ENCODE results near the gene LRRC8D. TPM values are rescaled to one million over a fixed set of nuclear protein-coding genes. Genes with fewer than 3 reads are reported as not detected.

The LRRC8D gene
- total RNA-seq, 2 experiments from 2014 or later: 23.9 to 25.7 TPM

DNA sequence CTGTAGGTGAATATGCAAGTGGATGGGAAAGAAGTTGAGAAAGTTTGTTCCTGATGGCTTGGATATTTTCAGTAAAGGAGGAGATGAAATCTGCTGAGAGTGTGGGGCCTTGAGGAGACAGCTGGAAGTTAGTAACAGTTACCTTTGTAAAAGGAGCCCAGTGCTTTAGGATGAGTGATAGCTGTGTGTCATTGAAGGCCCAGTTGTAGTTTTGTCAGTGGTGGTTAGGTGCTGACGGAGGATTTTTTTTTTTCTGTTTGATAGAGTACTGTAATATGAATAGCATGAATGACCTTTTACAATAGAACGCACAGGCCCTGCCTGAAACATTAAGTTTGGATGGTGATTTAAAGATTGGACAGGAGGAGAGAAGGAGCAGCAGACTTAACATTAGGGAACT lies 33.3 kb downstream of the LRRC8D start:
- H3K4me3 Mint-ChIP-seq: no peak overlapping the region
- H3K36me3 Mint-ChIP-seq (ENCODE audit: low read depth): peaks cover 20% of the 10 kb centered on the region
- POLR2A ChIA-PET: interaction anchor here (2.4 kb wide), 1 partner anchor 11 kb away, joined by 10 read pairs; no protein-coding TSS in a partner anchor
- H3K9me3 Mint-ChIP-seq (ENCODE audit: insufficient read depth): no peaks in the 10 kb centered on the region
- no peaks in the 10 kb centered on the region for H3K27me3 Mint-ChIP-seq (ENCODE audit: low read depth)
- CTCF ChIA-PET: interaction anchor here (3.6 kb wide), 1 partner anchor 11 kb away, joined by 26 read pairs; no protein-coding TSS in a partner anchor
- H3K27ac Mint-ChIP-seq: no peak overlapping the region
- DNase-seq: peak; percentile 19
- peaks cover 10% of the 10 kb centered on the region for H3K4me1 Mint-ChIP-seq (ENCODE audit: low read depth)
- no peak for ATAC-seq

DNA sequence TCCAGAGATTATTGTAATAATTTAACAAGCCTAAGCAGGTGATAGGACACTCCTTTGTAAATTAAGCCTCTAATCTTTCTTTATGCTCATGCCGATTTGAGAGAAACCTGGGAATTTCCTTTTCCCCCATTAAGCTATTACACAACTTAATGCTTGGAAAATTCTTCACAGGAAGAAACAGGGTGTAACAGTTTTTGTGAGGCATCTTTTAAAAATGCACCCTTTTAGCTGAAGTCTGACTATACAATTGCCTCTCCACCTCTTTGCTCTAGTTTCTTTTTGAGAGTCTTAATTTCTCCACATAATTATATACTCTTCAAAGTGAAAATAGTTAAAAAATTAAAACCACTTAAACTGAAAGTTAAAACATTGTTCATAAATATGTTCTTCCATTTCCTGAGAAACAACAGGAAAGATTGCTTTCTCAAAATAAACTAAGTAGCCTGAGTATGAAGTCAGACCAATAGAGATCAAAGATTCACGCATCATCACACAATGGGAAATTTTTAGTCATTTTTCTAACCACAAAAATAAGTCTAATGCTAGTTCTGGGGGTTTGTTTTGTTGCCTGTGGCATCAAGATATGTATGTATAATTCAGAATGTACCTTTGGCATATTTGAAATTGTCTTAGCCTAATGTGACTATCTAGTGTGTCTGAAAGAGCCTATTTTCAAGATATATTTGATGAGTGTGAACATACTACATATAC lies 34.7 kb downstream of the LRRC8D start:
- Mint-ChIP-seq H3K27me3 (ENCODE audit: low read depth) (no peaks in the 10 kb centered on the region), H3K4me3 (peak overlapping the region; percentile 44), H3K36me3 (ENCODE audit: low read depth) (peaks cover 18% of the 10 kb centered on the region), H3K4me1 (ENCODE audit: low read depth) (peaks cover 5% of the 10 kb centered on the region), H3K9me3 (ENCODE audit: insufficient read depth) (no peaks in the 10 kb centered on the region), H3K27ac (peak overlapping the region; percentile 71)
- ChIA-PET POLR2A (interaction anchor here (2.4 kb wide), 1 partner anchor 12 kb away, joined by 10 read pairs; no protein-coding TSS in a partner anchor), CTCF (interaction anchor here (1.0 to 3.6 kb wide), 3 partner anchors 10 to 51 kb away, joined by 3 to 26 read pairs (median 3); no protein-coding TSS in a partner anchor)
- DNase-seq: no peak
- ATAC-seq: peak; percentile 84

DNA sequence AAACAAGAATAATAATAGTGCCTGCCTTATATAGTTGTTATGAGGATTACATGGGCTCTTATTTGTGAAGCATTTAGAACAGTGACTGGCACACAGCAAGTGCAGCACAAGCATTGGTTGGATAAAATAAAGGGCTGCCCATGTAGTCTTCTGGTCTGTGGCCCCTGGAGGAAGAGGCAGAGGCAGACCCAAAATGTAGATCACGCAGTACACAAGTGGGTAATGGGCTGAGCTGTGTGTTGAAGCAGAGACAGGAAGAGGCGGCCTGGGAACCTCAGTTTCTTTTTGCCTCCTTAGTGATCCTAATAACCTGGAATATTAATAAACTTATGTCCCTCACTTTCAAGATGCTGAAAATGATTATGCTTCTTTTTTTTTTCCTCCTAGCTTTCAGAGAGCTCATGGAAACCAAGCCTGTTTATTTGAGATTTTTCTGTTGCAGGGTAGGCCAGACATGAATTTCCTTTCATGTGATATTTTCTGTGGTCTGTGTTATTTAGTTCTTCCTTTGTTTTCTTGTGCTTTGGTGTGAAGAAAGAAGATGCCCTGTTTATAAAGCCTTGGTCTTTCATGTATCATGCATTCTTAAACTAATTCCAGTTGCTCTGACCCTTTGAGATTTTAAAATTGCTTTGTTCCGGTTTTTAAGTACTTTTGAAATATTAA lies 42.5 kb downstream of the LRRC8D start:
- peaks cover 28% of the 10 kb centered on the region for H3K4me1 Mint-ChIP-seq (ENCODE audit: low read depth)
- peaks cover 47% of the 10 kb centered on the region for H3K36me3 Mint-ChIP-seq (ENCODE audit: low read depth)
- no peaks in the 10 kb centered on the region for H3K9me3 Mint-ChIP-seq (ENCODE audit: insufficient read depth)
- peak; percentile 70 for ATAC-seq
- ChIA-PET CTCF (interaction anchor here (0.7 to 2.1 kb wide), 5 partner anchors 10 to 42 kb away, joined by 3 to 10 read pairs (median 3); partner anchors contain the start of gene LRRC8D), POLR2A (no interaction called here)
- peak overlapping the region; percentile 71 for H3K27ac Mint-ChIP-seq
- H3K27me3 Mint-ChIP-seq (ENCODE audit: low read depth): no peaks in the 10 kb centered on the region
- no peak overlapping the region for H3K4me3 Mint-ChIP-seq
- no peak for DNase-seq

DNA sequence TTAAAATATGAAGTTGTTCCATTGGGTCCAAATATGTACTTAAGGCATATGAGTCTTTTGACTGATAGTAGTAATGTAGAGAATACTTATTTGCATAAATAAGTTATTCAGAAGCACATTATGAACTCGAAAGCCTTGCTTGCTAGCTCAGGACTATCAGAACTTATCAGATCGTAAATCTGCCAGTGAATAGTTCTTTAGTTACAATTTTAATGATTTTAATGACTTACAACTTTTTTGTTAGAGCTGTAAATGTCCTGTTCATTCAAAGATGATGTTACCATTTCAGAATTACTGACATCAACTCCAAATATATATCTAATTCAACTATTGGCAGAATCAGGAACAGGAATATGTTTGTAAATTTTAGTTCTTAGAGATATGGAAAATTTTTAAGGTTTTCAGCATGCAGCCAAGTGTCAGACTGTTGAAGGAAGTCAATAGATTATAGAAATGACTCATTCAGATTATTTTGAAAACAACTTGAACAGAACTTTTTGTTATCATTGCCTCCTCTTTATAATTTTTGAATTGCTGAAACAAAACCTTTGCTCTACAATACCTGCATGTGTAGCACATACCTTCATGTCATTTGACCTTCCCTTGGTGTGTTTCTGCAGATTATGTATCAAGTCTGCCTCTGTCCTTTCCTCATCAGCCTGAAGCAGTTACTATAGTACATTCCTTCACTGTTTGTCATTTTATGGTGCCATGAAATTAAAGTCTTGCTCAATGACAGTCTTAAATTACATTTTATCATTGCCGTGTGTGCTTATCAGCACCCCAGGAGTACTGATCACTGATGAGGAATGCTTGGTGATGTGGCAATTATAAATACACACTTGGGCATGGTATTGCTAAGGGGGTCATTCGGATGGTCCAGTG lies 44.9 kb downstream of the LRRC8D start:
- no peaks in the 10 kb centered on the region for H3K27me3 Mint-ChIP-seq (ENCODE audit: low read depth)
- H3K27ac Mint-ChIP-seq: no peak overlapping the region
- ChIA-PET POLR2A (interaction anchor here (0.6 kb wide), 1 partner anchor 58 kb away, joined by 3 read pairs; no protein-coding TSS in a partner anchor), CTCF (no interaction called here)
- H3K36me3 Mint-ChIP-seq (ENCODE audit: low read depth): peaks cover 57% of the 10 kb centered on the region
- H3K9me3 Mint-ChIP-seq (ENCODE audit: insufficient read depth): no peaks in the 10 kb centered on the region
- no peak overlapping the region for H3K4me3 Mint-ChIP-seq
- peaks cover 40% of the 10 kb centered on the region for H3K4me1 Mint-ChIP-seq (ENCODE audit: low read depth)
- ATAC-seq: no peak
- DNase-seq: no peak

DNA sequence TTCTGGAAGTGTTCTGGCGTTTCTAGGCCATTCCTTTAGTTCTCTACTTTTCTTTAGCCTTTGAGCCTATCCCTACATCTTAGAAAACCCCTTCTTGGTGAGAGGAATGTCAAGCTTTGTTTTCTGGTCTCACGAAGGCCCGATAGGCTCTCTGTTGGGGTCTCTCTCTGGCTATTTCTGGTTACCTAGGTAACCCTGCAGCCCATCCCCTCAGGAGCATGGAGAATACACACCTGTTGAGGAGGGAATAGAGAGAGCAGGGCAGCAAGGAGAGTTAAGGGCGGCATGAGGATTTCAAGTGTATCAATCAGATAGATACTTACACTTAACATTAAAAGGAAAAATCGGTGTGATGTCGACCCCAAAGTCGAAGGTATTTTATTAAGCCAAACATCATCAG lies 45.7 kb downstream of the LRRC8D start:
- Mint-ChIP-seq H3K9me3 (ENCODE audit: insufficient read depth) (no peaks in the 10 kb centered on the region), H3K27me3 (ENCODE audit: low read depth) (no peaks in the 10 kb centered on the region), H3K4me3 (no peak overlapping the region), H3K27ac (no peak overlapping the region), H3K4me1 (ENCODE audit: low read depth) (peaks cover 45% of the 10 kb centered on the region), H3K36me3 (ENCODE audit: low read depth) (peaks cover 61% of the 10 kb centered on the region)
- ChIA-PET POLR2A (interaction anchor here (0.6 kb wide), 1 partner anchor 59 kb away, joined by 3 read pairs; no protein-coding TSS in a partner anchor), CTCF (no interaction called here)
- DNase-seq: no peak
- ATAC-seq: no peak

DNA sequence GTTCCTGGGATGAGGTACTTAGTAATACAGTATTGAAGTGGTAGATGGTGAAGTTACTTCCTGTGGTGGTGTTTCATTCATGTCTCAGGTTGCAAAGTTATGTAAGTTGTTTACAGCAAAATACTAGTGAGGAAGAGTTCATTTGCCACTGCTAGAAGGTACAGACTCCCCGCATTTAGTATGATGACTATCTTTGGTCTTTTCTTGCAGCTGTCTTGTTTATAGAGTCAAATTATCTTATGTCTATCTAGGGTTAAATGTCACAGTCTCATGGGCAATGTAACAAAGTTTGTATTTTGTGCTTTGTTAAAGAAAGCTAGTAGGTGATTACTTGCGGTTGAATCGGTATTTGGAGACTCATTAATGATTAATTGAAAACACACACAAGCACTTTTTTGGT lies 50.2 kb downstream of the LRRC8D start:
- peaks cover 49% of the 10 kb centered on the region for H3K36me3 Mint-ChIP-seq (ENCODE audit: low read depth)
- CTCF ChIA-PET: interaction anchor here (1.1 to 1.3 kb wide), 2 partner anchors 13 to 118 kb away, joined by 3 read pairs; no protein-coding TSS in a partner anchor
- no peak overlapping the region for H3K4me3 Mint-ChIP-seq
- H3K9me3 Mint-ChIP-seq (ENCODE audit: insufficient read depth): no peaks in the 10 kb centered on the region
- ATAC-seq (peak; percentile 55), DNase-seq (no peak)
- POLR2A ChIA-PET: interaction anchor here (1.5 kb wide), 1 partner anchor 28 kb away, joined by 3 read pairs; no protein-coding TSS in a partner anchor
- no peaks in the 10 kb centered on the region for H3K27me3 Mint-ChIP-seq (ENCODE audit: low read depth)
- peak overlapping the region; percentile 30 for H3K27ac Mint-ChIP-seq
- peaks cover 22% of the 10 kb centered on the region for H3K4me1 Mint-ChIP-seq (ENCODE audit: low read depth)

DNA sequence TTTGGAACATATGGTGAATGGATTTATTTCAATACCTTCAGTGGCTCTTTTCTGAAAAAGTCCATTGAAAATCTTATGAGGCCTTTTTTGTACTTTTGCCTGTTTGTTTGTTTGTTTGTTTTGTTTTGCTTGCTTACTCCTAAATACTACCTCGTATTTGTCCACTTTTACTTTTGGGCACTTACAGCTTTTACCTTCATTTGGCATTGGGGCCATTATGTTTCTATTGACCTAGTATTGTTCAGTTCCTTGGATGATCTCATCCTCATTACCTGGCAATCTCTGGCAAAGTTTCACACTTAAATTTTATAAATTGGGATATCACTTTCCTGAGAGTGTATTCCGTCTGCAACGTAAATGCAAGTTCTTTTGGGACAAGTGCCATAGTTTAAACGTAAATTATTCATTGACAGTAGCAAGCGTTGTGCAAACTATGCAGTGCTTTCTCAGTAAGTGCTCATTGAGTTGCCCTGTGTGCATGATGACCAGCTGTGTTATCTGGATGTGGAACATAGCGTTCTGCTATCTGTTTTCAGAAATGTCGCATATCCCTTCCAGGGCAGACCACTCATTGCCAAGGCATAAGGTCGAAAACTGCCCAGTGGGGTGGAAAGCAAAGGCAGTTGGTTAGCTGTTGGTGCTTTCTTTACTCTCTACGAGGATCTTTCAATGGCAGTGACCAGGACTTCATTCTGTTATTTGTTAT lies 51.1 kb downstream of the LRRC8D start:
- no peak overlapping the region for H3K4me3 Mint-ChIP-seq
- ATAC-seq: no peak
- peaks cover 48% of the 10 kb centered on the region for H3K36me3 Mint-ChIP-seq (ENCODE audit: low read depth)
- DNase-seq: no peak
- no peak overlapping the region for H3K27ac Mint-ChIP-seq
- POLR2A ChIA-PET: no interaction called here
- CTCF ChIA-PET: interaction anchor here (0.9 to 1.1 kb wide), 2 partner anchors 12 to 117 kb away, joined by 3 read pairs; no protein-coding TSS in a partner anchor
- H3K27me3 Mint-ChIP-seq (ENCODE audit: low read depth): no peaks in the 10 kb centered on the region
- no peaks in the 10 kb centered on the region for H3K9me3 Mint-ChIP-seq (ENCODE audit: insufficient read depth)
- peaks cover 24% of the 10 kb centered on the region for H3K4me1 Mint-ChIP-seq (ENCODE audit: low read depth)

DNA sequence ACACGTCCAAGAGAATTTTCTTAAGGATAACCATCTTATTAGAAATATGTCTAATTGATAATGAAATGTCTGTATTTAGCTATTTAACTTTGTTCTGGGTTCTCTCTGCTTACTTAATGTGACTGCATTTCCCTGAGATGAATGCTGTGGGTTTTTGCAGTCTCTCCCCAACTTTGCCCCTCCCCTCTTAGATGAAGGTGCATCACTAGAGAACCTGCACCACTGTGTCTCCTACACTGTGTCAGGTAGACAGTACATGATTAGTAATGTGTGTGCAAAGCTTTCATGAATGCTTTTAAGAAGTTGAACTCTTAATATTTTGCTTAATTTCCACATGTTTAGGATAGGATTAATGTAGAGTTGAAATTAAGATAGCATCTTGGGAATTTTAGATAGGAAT lies 51.7 kb downstream of the LRRC8D start:
- Mint-ChIP-seq H3K4me3 (no peak overlapping the region), H3K27ac (no peak overlapping the region), H3K27me3 (ENCODE audit: low read depth) (no peaks in the 10 kb centered on the region), H3K4me1 (ENCODE audit: low read depth) (peaks cover 24% of the 10 kb centered on the region), H3K9me3 (ENCODE audit: insufficient read depth) (no peaks in the 10 kb centered on the region), H3K36me3 (ENCODE audit: low read depth) (peaks cover 43% of the 10 kb centered on the region)
- ATAC-seq: no peak
- ChIA-PET POLR2A (no interaction called here), CTCF (interaction anchor here (0.9 kb wide), 1 partner anchor 12 kb away, joined by 3 read pairs; no protein-coding TSS in a partner anchor)
- no peak for DNase-seq

DNA sequence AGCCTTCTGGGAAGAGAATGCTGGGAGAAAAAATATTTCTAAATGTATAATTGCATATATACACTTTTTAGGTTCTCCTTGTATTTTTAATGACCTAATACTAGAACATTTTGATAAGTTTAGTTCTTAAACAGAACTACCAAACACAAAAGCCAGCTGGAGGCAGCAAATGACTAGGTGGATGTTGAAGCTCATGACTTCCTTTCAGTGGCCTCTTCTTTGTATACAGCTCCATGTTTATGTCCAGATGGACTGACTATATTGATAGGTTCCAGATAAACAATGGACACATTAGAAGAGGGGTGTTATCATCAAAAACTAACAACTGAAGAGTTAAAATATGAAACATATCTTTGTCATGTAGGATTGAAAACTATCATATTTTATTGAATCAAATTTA lies 52.5 kb downstream of the LRRC8D start:
- H3K4me1 Mint-ChIP-seq (ENCODE audit: low read depth): peaks cover 24% of the 10 kb centered on the region
- H3K27me3 Mint-ChIP-seq (ENCODE audit: low read depth): no peaks in the 10 kb centered on the region
- ATAC-seq (no peak), DNase-seq (no peak)
- no peaks in the 10 kb centered on the region for H3K9me3 Mint-ChIP-seq (ENCODE audit: insufficient read depth)
- H3K27ac Mint-ChIP-seq: no peak overlapping the region
- peaks cover 40% of the 10 kb centered on the region for H3K36me3 Mint-ChIP-seq (ENCODE audit: low read depth)
- CTCF ChIA-PET: interaction anchor here (0.9 to 1.0 kb wide), 2 partner anchors 9 to 94 kb away, joined by 3 read pairs; no protein-coding TSS in a partner anchor
- no peak overlapping the region for H3K4me3 Mint-ChIP-seq
- POLR2A ChIA-PET: no interaction called here

DNA sequence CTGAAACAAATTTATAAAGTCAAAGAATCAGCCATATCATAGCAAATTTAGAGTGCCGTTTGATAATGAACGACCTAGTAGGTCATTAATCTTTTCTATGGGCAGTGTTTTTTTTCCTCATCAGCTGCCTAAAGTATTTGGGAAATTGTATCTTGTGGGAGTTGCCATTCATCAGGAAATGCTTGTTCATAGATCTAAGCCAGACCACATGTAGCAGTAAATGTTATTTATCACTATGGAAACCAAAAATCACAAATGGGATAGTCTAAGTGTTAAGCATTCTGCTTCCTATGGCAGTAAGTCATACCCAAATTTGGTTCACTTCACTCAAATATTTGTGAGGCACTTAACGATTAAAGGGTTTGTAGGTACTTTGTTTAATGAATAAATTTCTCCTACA lies 52.9 kb downstream of the LRRC8D start:
- ChIA-PET POLR2A (no interaction called here), CTCF (interaction anchor here (0.7 to 1.0 kb wide), 3 partner anchors 10 to 93 kb away, joined by 3 read pairs; no protein-coding TSS in a partner anchor)
- no peak overlapping the region for H3K27ac Mint-ChIP-seq
- H3K9me3 Mint-ChIP-seq (ENCODE audit: insufficient read depth): no peaks in the 10 kb centered on the region
- peaks cover 24% of the 10 kb centered on the region for H3K4me1 Mint-ChIP-seq (ENCODE audit: low read depth)
- DNase-seq (no peak), ATAC-seq (peak; percentile 47)
- H3K36me3 Mint-ChIP-seq (ENCODE audit: low read depth): peaks cover 37% of the 10 kb centered on the region
- H3K4me3 Mint-ChIP-seq: no peak overlapping the region
- H3K27me3 Mint-ChIP-seq (ENCODE audit: low read depth): no peaks in the 10 kb centered on the region

DNA sequence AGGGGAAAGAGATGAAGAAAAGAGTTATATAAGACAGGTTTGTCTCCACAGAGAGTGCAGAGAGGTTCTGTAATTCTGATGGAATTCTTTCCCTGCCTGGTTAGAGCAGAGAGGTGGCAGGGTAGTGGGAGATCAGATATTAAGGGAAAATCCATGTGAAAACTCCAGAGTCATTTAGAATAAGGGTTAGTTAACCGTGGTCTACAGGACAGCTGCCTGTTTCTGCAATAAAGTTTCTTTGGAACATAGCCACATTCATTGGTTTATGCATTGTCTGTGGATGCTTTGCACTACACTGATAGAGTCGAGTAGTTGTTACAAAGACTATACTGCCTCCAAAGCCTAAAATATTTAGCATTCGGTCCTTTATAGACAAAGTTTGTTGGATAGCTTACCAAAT lies 55.6 kb downstream of the LRRC8D start:
- Mint-ChIP-seq H3K4me1 (ENCODE audit: low read depth) (peaks cover 12% of the 10 kb centered on the region), H3K4me3 (no peak overlapping the region), H3K36me3 (ENCODE audit: low read depth) (peaks cover 40% of the 10 kb centered on the region), H3K27me3 (ENCODE audit: low read depth) (no peaks in the 10 kb centered on the region), H3K9me3 (ENCODE audit: insufficient read depth) (peaks cover 5% of the 10 kb centered on the region), H3K27ac (no peak overlapping the region)
- CTCF ChIA-PET: interaction anchor here (1.3 to 1.7 kb wide), 3 partner anchors 28 to 33 kb away, joined by 3 to 7 read pairs (median 3); no protein-coding TSS in a partner anchor
- DNase-seq (no peak), ATAC-seq (no peak)
- POLR2A ChIA-PET: interaction anchor here (1.7 kb wide), 1 partner anchor 33 kb away, joined by 5 read pairs; no protein-coding TSS in a partner anchor

Measured in activated CD8-positive, alpha-beta T cell treated with anti-CD3 and anti-CD28 coated beads, Interleukin-2, amount 10 ng/mL, durations not matched to agents 7 days and 5 days (primary cell).